GM12878 (cell line): Measurements from ENCODE around the gene LSAMP. TPM values are rescaled to one million over a fixed set of nuclear protein-coding genes. Genes with fewer than 3 reads are reported as not detected.

ENCODE experiments used
- ATAC-seq: fragments of 200-7000 bp; cut with Tn5 transposase; 3 replicates; pipeline ENCODE4 v1.9.1; 2020; ENCODE audit warnings: mild to moderate bottlenecking, moderate library complexity
- BruUV-seq: library from RNA; stranded (reverse); fragments of 400-500 nt; replicated peaks from 2 replicates; lab custom pipeline; 2021; lab: Mats Ljungman, UMichigan
- CTCF ChIA-PET: fragments of 300-600 bp; sonication (Branson Sonifier 250); formaldehyde crosslinking; extraction: SDS; loops from one replicate; lab custom pipeline; 2021; ENCODE audit warnings: inconsistent platforms; lab: Yijun Ruan, JAX
- POLR2A ChIA-PET: fragments of 350-600 bp; formaldehyde crosslinking; extraction: SDS; loops from one replicate; lab custom pipeline; 2021; ENCODE audit warnings: inconsistent platforms; lab: Charles Lee
- RAD21 ChIA-PET: fragments of 300-600 bp; sonication (Branson Sonifier 250); formaldehyde crosslinking; loops from one replicate; lab custom pipeline; 2023; ENCODE audit warnings: antibody characterized with exemption; ENCODE audit not compliant: unreplicated experiment; lab: Charles Lee
- SMC1A ChIA-PET: fragments of 300-600 bp; sonication (Branson Sonifier 250); formaldehyde crosslinking; loops from one replicate; lab custom pipeline; 2023; ENCODE audit not compliant: unreplicated experiment, uncharacterized antibody; lab: Charles Lee
- DNase-seq: peaks from one replicate; pipeline ENCODE4 v3.0.0-alpha.2; 2011; ENCODE audit warnings: low read depth, low spot score
- FAIRE-seq: peaks from 3 replicates; lab custom pipeline; 2011; peaks lifted over from hg19 to GRCh38; lab: Jason Lieb, UNC
- H2AFZ ChIP-seq: 2 replicates; pipeline ENCODE4 v1.6.0; 2011; ENCODE audit warnings: low read depth, low read length, control low read depth; ENCODE audit not compliant: control insufficient read depth
- H3K27ac ChIP-seq: 2 replicates; pipeline ENCODE4 v1.5.1; 2011; ENCODE audit warnings: control low read depth; ENCODE audit not compliant: control insufficient read depth, insufficient read depth
- H3K27me3 ChIP-seq, 2 experiments: replicated peaks in 1 of 2; 2 replicates each; pipeline versions ENCODE4 v1.6.0 to v1.6.1; 2011; ENCODE audit warnings: low read length in 1 of 2; ENCODE audit not compliant: control insufficient read depth in 2 of 2, insufficient read depth in 2 of 2
- H3K36me3 ChIP-seq, 2 experiments: 2 replicates each; pipeline ENCODE4 v1.5.1; 2011; ENCODE audit warnings: low read length in 1 of 2; ENCODE audit not compliant: control insufficient read depth in 2 of 2, insufficient read depth in 2 of 2
- H3K4me1 ChIP-seq: 2 replicates; pipeline ENCODE4 v1.6.1; 2011; ENCODE audit warnings: mild to moderate bottlenecking, low read length, moderate library complexity, mixed read lengths; ENCODE audit not compliant: control insufficient read depth, insufficient read depth
- H3K4me2 ChIP-seq: 2 replicates; pipeline ENCODE4 v1.6.0; 2011; ENCODE audit warnings: control low read depth; ENCODE audit not compliant: control insufficient read depth, insufficient read depth
- H3K4me3 ChIP-seq: fragments of 200-600 bp; sonication (generic); 2 replicates; pipeline ENCODE4 v1.5.1; 2016
- H3K79me2 ChIP-seq: 2 replicates; pipeline ENCODE4 v1.6.0; 2011; ENCODE audit warnings: low read length; ENCODE audit not compliant: control insufficient read depth, insufficient read depth
- H3K9ac ChIP-seq: 2 replicates; pipeline ENCODE4 v1.8.0; 2011; ENCODE audit warnings: low read length, control low read depth, mixed read lengths; ENCODE audit not compliant: control insufficient read depth, insufficient read depth
- H3K9me3 ChIP-seq: replicated peaks from 3 replicates; pipeline ENCODE4 v1.5.1; 2011; ENCODE audit warnings: mild to moderate bottlenecking, low read length; ENCODE audit not compliant: control insufficient read depth, insufficient read depth
- H4K20me1 ChIP-seq: 2 replicates; pipeline ENCODE4 v1.6.0; 2011; ENCODE audit not compliant: control insufficient read depth, insufficient read depth
- ASH2L ChIP-seq: fragments of 300-600, 200-600 bp; sonication (generic); IDR thresholded peaks from 2 replicates; pipeline ENCODE4 v1.6.1; 2017; ENCODE audit warnings: low read depth, mild to moderate bottlenecking, borderline replicate concordance
- ATF7 ChIP-seq: fragments of 450-650 bp; IDR thresholded peaks from 2 replicates; pipeline ENCODE4 v1.6.1; 2016; ENCODE audit warnings: low read depth, mild to moderate bottlenecking
- CHD2 ChIP-seq: IDR thresholded peaks from 2 replicates; pipeline ENCODE4 v1.6.1; 2011; ENCODE audit warnings: low read depth, low read length, improper control_type of control experiment, borderline replicate concordance
- IKZF1 ChIP-seq: fragments of 450-650 bp; conservative IDR thresholded peaks from 2 replicates; pipeline ENCODE4 v1.6.1; 2017; ENCODE audit warnings: antibody characterized with exemption, mild to moderate bottlenecking
- MEF2A ChIP-seq: IDR thresholded peaks from 2 replicates; pipeline ENCODE4 v1.6.1; 2011; ENCODE audit warnings: low read depth, mild to moderate bottlenecking, low read length, moderate library complexity; ENCODE audit not compliant: insufficient read depth
- NR2F1 ChIP-seq: fragments of 450-650 bp; conservative IDR thresholded peaks from 2 replicates; pipeline ENCODE4 v1.6.1; 2017; ENCODE audit warnings: mild to moderate bottlenecking
- RCOR1 ChIP-seq: conservative IDR thresholded peaks from 2 replicates; pipeline ENCODE4 v1.6.1; 2012; ENCODE audit warnings: low read depth, low read length, improper control_type of control experiment
- SMARCA5 ChIP-seq: fragments of 450-650 bp; IDR thresholded peaks from 2 replicates; pipeline ENCODE4 v1.6.1; 2017; ENCODE audit warnings: mild to moderate bottlenecking
- TAF1 ChIP-seq: IDR thresholded peaks from 2 replicates; pipeline ENCODE4 v1.6.1; 2011; ENCODE audit warnings: mild to moderate bottlenecking, low read depth, low read length, borderline replicate concordance
- WRNIP1 ChIP-seq: IDR thresholded peaks from 2 replicates; pipeline ENCODE4 v1.6.1; 2011; ENCODE audit warnings: low read depth, low read length, improper control_type of control experiment, borderline replicate concordance
- ZNF207 ChIP-seq: fragments of 450-650 bp; IDR thresholded peaks from 2 replicates; pipeline ENCODE4 v1.6.1; 2014; ENCODE audit warnings: antibody characterized with exemption, mild to moderate bottlenecking, borderline replicate concordance
- WGBS: methylation state at CpG from one replicate; pipeline ENCODE4 v1.1.6; 2016; ENCODE audit warnings: low lambda C conversion rate; ENCODE audit not compliant: insufficient replicate concordance, insufficient coverage; ENCODE audit errors: missing lambda C conversion rate; 5-methylcytosine and 5-hydroxymethylcytosine counted together
- in situ Hi-C: fragments of 300-500 bp; cut with MboI; formaldehyde crosslinking; loops from 9 replicates; pipeline ENCODE4 v1.14.3; 2018; ENCODE audit warnings: mixed read lengths
- intact Hi-C: fragments of 100-400 bp; cut with micrococcal nuclease; formaldehyde crosslinking; loops from one replicate; pipeline ENCODE4 v1.14.2; 2022; ENCODE audit not compliant: unreplicated experiment
- polyA plus RNA-seq, 11 experiments: library from polyadenylated mRNA; depleted of rRNA in 4 of 11; unstranded in 6 of 11; stranded (reverse) in 5 of 11; fragments of >200 nt; fragmentation: Nextera tagmentation in 4 of 11; fragmentation: Illumina TruSeq in 1 of 11; extraction: Ambion mirVana in 4 of 11; extraction: Trizol in 1 of 11; gene quantifications; 1 replicate in 1 of 11; 2 replicates in 10 of 11; pipeline versions ENCODE4 v1.2.1 to v1.2.3, GENCODE V29; 2011 to 2016; ENCODE audit warnings: inconsistent platforms in 2 of 11, missing spikeins in 2 of 11, low read depth in 1 of 11
- total RNA-seq, 4 experiments: library from RNA; depleted of rRNA in 3 of 4; stranded (reverse); fragments of >200 nt in 3 of 4; fragmentation: Illumina TruSeq in 1 of 4; extraction: Trizol in 1 of 4; gene quantifications; 2 replicates each; pipeline versions ENCODE4 v1.2.1 to v1.2.3, GENCODE V29; 2013 to 2021
- TF ChIP-seq, protein P1 (sequence below): IDR thresholded peaks from 2 replicates; pipeline ENCODE4 v1.6.1; 2012; ENCODE audit warnings: low read depth, low read length, improper control_type of control experiment
- TF ChIP-seq, protein P2 (sequence below): fragments of 150-350 bp; IDR thresholded peaks from 2 replicates; pipeline ENCODE4 v1.6.1; 2016; ENCODE audit warnings: low read depth, low read length

Gene LSAMP
- total and polyA plus RNA-seq, 10 of the 15 experiments (the other 5 are each of a cell fraction or from before 2014, with no cell fraction given) = 2.0 to 12.7 (median 6.5) TPM

DNA sequence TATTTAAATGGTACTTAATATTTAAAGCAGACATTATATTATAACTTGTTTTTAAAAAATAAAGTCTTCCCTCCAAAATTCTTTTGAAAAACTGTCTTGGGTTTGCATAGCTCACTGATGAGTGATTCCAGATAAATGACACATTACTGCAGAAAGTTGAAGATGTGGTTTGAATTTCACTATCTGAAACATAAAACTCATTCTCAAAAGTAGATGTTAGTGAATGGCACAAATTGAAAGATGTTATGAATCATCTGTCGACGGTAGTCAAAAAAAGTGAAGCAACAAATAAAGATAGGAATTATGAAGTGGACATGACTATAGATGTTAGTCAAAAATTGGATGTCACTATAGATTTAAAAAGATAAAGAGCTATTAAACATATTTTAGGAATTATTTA, 541.4 kb downstream of the LSAMP start:
- no peaks in the 10 kb centered on the region for H3K9me3 ChIP-seq
- H3K27me3 ChIP-seq = no peaks in the 10 kb centered on the region; a peak in 1 of 4 replicates
- no TSS peak for BruUV-seq
- in situ Hi-C loops = no loop called here
- DNase-seq = no peak
- no peak overlapping the region for H3K4me3 ChIP-seq
- ChIA-PET RAD21 (no interaction called here), SMC1A (no interaction called here), CTCF (no interaction called here), POLR2A (no interaction called here)
- H3K9ac ChIP-seq = no peak overlapping the region
- H2AFZ ChIP-seq = no peak overlapping the region
- H3K79me2 ChIP-seq = no peaks in the 10 kb centered on the region
- TF ChIP-seq SMARCA5 (no peak), CHD2 (no peak), MEF2A (no peak), ATF7 (no peak), RCOR1 (no peak), ASH2L (no peak), TAF1 (no peak)
- no peak overlapping the region for H3K27ac ChIP-seq
- H3K36me3 ChIP-seq = no peaks in the 10 kb centered on the region
- 2% methylated on average over 2 of the region's 2 CpGs for WGBS
- no peak overlapping the region for H3K4me2 ChIP-seq
- intact Hi-C loops = loop anchor here (10.0 kb wide), 1 partner anchor 851 kb away; no protein-coding TSS in a partner anchor
- no peaks in the 10 kb centered on the region for H4K20me1 ChIP-seq
- ATAC-seq = no peak
- FAIRE-seq = no peak
- no peaks in the 10 kb centered on the region for H3K4me1 ChIP-seq

DNA sequence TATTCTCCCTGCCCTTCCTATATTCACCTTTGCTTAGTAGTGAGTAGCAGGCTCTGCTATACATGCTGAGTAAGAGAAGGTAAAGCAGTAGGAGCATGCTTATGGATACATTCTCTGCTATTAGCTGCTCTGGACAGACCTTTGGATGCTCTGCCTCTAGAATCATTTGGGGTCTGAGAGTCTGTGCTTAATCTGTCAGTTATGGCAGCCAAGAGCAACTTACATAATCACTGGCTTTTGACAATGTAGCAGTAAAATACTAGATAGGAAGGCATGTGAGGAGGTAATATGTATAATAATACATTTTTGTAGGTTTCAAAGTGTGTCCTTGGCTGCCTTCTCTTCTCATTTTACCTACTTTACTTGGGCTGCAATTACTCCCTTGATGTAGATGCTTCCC, 544.3 kb downstream of the LSAMP start:
- ChIA-PET RAD21 (no interaction called here), SMC1A (no interaction called here), CTCF (no interaction called here), POLR2A (no interaction called here)
- no peaks in the 10 kb centered on the region for H3K9me3 ChIP-seq
- no peak overlapping the region for H3K9ac ChIP-seq
- H3K4me3 ChIP-seq = no peak overlapping the region
- DNase-seq = no peak
- in situ Hi-C loops = no loop called here
- BruUV-seq = no TSS peak
- H3K27ac ChIP-seq = no peak overlapping the region
- no peaks in the 10 kb centered on the region for H3K36me3 ChIP-seq
- FAIRE-seq = no peak
- no peak overlapping the region for H3K4me2 ChIP-seq
- no peak for ATAC-seq
- no peaks in the 10 kb centered on the region for H4K20me1 ChIP-seq
- intact Hi-C loops = loop anchor here (10.0 kb wide), 1 partner anchor 854 kb away; no protein-coding TSS in a partner anchor
- H3K4me1 ChIP-seq = no peaks in the 10 kb centered on the region
- TF ChIP-seq TAF1 (no peak), NR2F1 (no peak), ATF7 (no peak), WRNIP1 (no peak), IKZF1 (no peak), ZNF207 (no peak), MEF2A (no peak)
- TF ChIP-seq, protein P1, sequence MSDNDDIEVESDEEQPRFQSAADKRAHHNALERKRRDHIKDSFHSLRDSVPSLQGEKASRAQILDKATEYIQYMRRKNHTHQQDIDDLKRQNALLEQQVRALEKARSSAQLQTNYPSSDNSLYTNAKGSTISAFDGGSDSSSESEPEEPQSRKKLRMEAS = no peak
- TF ChIP-seq, protein P2, sequence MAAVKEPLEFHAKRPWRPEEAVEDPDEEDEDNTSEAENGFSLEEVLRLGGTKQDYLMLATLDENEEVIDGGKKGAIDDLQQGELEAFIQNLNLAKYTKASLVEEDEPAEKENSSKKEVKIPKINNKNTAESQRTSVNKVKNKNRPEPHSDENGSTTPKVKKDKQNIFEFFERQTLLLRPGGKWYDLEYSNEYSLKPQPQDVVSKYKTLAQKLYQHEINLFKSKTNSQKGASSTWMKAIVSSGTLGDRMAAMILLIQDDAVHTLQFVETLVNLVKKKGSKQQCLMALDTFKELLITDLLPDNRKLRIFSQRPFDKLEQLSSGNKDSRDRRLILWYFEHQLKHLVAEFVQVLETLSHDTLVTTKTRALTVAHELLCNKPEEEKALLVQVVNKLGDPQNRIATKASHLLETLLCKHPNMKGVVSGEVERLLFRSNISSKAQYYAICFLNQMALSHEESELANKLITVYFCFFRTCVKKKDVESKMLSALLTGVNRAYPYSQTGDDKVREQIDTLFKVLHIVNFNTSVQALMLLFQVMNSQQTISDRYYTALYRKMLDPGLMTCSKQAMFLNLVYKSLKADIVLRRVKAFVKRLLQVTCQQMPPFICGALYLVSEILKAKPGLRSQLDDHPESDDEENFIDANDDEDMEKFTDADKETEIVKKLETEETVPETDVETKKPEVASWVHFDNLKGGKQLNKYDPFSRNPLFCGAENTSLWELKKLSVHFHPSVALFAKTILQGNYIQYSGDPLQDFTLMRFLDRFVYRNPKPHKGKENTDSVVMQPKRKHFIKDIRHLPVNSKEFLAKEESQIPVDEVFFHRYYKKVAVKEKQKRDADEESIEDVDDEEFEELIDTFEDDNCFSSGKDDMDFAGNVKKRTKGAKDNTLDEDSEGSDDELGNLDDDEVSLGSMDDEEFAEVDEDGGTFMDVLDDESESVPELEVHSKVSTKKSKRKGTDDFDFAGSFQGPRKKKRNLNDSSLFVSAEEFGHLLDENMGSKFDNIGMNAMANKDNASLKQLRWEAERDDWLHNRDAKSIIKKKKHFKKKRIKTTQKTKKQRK = no peak
- H3K27me3 ChIP-seq = no peaks in the 10 kb centered on the region; a peak in 1 of 4 replicates
- no peak overlapping the region for H2AFZ ChIP-seq
- H3K79me2 ChIP-seq = no peaks in the 10 kb centered on the region
